ENCODE measurements around the gene CDC37L1. TPM values are rescaled to one million over a fixed set of nuclear protein-coding genes. Genes with fewer than 3 reads are reported as not detected.

CDC37L1 gene
- total and polyA plus RNA-seq, 12 donors: 13.4 to 58.4 (median 36.6) TPM

DNA sequence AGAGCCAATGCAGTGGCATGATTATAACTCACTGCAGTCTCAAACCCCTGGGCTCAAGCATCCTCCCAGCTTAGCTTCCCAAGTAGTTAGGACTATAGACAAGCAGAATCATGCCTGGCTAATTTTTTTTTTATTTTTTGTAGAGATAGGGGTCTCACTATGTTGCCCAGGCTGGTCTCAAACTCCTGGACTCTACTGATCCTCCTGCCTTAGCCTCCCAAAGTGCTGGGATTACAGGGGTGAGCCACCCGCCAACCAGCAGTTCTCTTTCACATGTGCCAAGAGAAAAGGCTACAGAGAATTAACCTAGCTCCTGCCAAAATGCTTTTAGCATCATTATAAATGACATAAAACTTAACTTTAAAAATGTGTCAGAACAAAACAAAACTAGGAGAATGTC is 53.5 kb downstream of the CDC37L1 start:
- no peak overlapping the region for H3K27ac ChIP-seq
- ATAC-seq (no peak), DNase-seq (no peak)
- 88 to 96% methylated on average over 1 of the region's 1 CpG for WGBS, 2 donors
- TF ChIP-seq, protein P1, sequence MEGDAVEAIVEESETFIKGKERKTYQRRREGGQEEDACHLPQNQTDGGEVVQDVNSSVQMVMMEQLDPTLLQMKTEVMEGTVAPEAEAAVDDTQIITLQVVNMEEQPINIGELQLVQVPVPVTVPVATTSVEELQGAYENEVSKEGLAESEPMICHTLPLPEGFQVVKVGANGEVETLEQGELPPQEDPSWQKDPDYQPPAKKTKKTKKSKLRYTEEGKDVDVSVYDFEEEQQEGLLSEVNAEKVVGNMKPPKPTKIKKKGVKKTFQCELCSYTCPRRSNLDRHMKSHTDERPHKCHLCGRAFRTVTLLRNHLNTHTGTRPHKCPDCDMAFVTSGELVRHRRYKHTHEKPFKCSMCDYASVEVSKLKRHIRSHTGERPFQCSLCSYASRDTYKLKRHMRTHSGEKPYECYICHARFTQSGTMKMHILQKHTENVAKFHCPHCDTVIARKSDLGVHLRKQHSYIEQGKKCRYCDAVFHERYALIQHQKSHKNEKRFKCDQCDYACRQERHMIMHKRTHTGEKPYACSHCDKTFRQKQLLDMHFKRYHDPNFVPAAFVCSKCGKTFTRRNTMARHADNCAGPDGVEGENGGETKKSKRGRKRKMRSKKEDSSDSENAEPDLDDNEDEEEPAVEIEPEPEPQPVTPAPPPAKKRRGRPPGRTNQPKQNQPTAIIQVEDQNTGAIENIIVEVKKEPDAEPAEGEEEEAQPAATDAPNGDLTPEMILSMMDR (IDR thresholded peaks at IDR 0.05): no peak
- intact Hi-C loops (cut with DNase I): no loop called here
- peaks cover 0 to 14% (median 0%) of the 10 kb centered on the region in 9 donors for H3K4me1 ChIP-seq
- no peaks in the 10 kb centered on the region for H3K27me3 ChIP-seq
- H3K9me3 ChIP-seq: no peaks in the 10 kb centered on the region
- H3K36me3 ChIP-seq: peaks cover 0 to 11% (median 0%) of the 10 kb centered on the region in 9 donors
- no peak overlapping the region for H3K4me3 ChIP-seq

DNA sequence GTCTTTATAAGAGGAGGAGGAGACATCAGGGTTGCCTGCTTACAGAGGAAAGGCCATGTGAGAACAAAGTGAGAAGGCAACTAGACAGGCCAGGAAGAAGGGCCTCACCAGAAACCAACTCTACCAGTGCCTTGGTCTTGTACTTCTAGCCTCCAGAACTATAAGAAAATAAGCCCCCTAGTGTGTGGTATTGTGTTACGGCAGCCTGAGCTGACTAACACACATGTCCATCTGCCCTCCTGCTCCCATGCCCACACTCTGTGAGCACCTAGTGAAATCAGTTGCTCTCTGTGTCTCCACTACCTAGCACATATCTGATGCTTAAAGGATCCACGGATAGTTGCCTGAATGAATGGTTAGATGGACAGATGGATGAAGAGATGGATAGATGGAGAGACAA is 54.8 kb downstream of the CDC37L1 start:
- no peaks in the 10 kb centered on the region for H3K9me3 ChIP-seq
- ATAC-seq (no peak), DNase-seq (no peak)
- H3K4me3 ChIP-seq: no peak overlapping the region
- WGBS, 2 donors: 96 to 100% methylated on average over 2 of the region's 2 CpGs
- H3K4me1 ChIP-seq: peaks cover 0 to 23% (median 12%) of the 10 kb centered on the region in 9 donors
- H3K36me3 ChIP-seq: peaks cover 0 to 11% (median 0%) of the 10 kb centered on the region in 9 donors
- no peak overlapping the region for H3K27ac ChIP-seq
- TF ChIP-seq, protein P1 (IDR thresholded peaks at IDR 0.05): no peak
- no peaks in the 10 kb centered on the region for H3K27me3 ChIP-seq
- intact Hi-C loops (cut with DNase I): no loop called here

DNA sequence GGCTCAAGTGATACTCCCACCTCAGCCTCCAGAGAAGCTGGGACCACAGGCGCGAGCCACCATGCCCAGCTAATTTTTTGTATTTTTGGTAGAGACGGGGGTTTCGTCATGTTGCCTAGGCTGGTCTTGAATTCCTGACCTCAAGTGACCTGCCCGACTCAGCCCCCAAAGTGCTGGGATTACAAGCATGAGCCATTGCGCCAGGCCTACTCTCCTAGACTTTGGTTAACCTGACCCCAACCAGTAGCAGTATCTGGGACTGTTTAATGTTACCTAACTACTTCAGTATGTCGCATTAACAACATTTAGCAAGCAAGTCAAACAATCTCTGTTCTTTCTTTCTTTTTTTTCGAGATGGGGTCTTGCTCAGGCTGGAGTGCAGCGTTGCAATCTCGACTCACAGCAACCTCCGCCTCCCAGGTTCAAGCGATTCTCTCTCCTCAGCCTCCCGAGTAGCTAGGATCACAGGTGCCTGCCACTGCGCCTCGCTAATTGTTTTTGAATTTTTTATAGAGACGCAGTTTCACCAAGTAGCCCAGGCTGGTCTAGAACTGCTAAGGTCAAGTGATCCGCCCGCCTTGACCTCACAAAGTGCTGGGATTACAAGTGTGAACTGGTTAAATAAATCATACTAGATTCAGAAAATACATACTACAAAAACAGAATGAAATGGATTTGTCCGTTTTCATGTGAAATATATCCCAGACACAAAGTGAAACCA is 59.7 kb downstream of the CDC37L1 start:
- intact Hi-C loops (cut with DNase I): loop anchor here in 1 of 10 donors (5.0 kb wide), 1 partner anchor 52 kb away; no protein-coding TSS in a partner anchor
- Histone ChIP-seq H3K27ac (peak overlapping the region in 5 of 10 donors; percentile 95 to 96 (median 96)), H3K36me3 (peaks cover 0 to 6% (median 0%) of the 10 kb centered on the region in 9 donors), H3K27me3 (no peaks in the 10 kb centered on the region), H3K4me1 (peaks cover 0 to 46% (median 25%) of the 10 kb centered on the region in 9 donors), H3K4me3 (peak overlapping the region in 8 of 10 donors; percentile 82 to 98 (median 95)), H3K9me3 (no peaks in the 10 kb centered on the region)
- no peak for ATAC-seq
- TF ChIP-seq, protein P1 (IDR thresholded peaks at IDR 0.05): no peak
- DNase-seq: no peak
- WGBS, 2 donors: 93 to 97% methylated on average over 19 of the region's 19 CpGs

DNA sequence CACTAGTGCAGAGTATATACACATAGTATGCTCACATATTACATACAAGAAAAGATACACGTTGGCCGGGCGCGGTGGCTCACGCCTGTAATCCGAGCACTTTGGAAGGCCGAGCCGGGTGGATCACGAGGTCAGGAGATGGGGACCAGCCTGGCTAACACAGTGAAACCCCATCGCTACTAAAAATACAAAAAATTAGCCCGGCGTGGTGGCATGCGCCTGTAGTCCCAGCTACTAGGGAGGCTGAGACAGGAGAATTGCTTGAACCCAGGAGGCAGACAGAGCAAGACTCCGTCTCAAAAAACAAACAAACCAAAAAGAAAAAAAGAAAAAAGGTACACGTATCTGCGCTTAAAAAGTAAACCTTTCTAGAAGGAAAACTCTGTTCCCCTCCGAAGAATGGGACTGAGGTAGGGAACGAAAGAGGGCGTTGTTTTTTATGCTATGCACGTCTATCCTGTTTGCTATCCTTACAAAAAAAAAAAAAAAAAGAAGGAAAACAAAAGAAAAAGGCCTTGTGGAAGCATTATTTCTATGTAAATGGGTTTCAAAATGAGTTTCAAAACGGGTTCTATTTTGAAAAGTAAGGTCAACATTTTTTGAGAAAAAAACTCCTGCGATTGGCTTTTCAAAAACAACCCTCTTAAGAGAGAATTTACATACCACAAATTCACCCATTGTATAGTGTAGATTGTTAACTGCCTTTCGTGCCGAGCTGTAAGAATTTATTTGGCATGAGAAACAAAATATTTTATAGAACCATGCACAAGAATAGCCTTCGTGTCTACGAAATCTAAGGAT is 60.4 kb downstream of the CDC37L1 start:
- 37 to 43% methylated on average over 26 of the region's 26 CpGs for WGBS, 2 donors
- peaks cover 0 to 44% (median 23%) of the 10 kb centered on the region in 9 donors for H3K4me1 ChIP-seq
- ATAC-seq (no peak), DNase-seq (peak in 1 of 2 donors; percentile 30)
- peaks cover 0 to 2% (median 0%) of the 10 kb centered on the region in 9 donors for H3K36me3 ChIP-seq
- TF ChIP-seq, protein P1 (IDR thresholded peaks at IDR 0.05): no peak
- peak overlapping the region; percentile 79 to 98 (median 95) for H3K4me3 ChIP-seq
- H3K27me3 ChIP-seq: no peaks in the 10 kb centered on the region
- H3K27ac ChIP-seq: peak overlapping the region; percentile 84 to 96 (median 95)
- no peaks in the 10 kb centered on the region for H3K9me3 ChIP-seq
- intact Hi-C loops (cut with DNase I): loop anchor here in 7 of 10 donors (5.0 to 10.0 kb wide), 7 partner anchors 52 to 355 kb away; partner anchors contain the start of genes CDC37L1 (in 4 of the 7), PLPP6 (in 3 of the 7) and RCL1 (in 2 of the 7)

Data from heart right ventricle (tissue), 16 donors.